Tibial artery (tissue), 4 donors: ENCODE results near the gene ZNF646.

Experiments used
- DNase-seq, 2 donors: peaks; one replicate each; pipeline ENCODE4 v3.0.0-alpha.2; 2019
- H3K27ac ChIP-seq, 2 donors: fragments of 200-600 bp; sonication (generic) in 1 of 2; 1 replicate in 1 of 2; 2 replicates in 1 of 2; pipeline ENCODE4 v1.5.1; 2018 to 2019; ENCODE audit warnings: mild to moderate bottlenecking in 1 of 2
- H3K27me3 ChIP-seq, 2 donors: fragments of 200-600 bp; sonication (generic) in 1 of 2; one replicate each; pipeline versions ENCODE4 v1.5.1 to v1.6.0; 2016 to 2019
- H3K36me3 ChIP-seq, 3 donors: fragments of 200-600 bp; sonication (generic) in 2 of 3; one replicate each; pipeline ENCODE4 v1.5.1; 2016 to 2019; ENCODE audit warnings: mild to moderate bottlenecking in 2 of 3
- H3K4me1 ChIP-seq, 4 donors: fragments of 200-600 bp; sonication (generic) in 2 of 4; 1 replicate in 3 of 4; 2 replicates in 1 of 4; pipeline ENCODE4 v1.5.1; 2016 to 2019
- H3K4me3 ChIP-seq, 2 donors: fragments of 200-600 bp; sonication (generic) in 1 of 2; 1 replicate in 1 of 2; 2 replicates in 1 of 2; pipeline ENCODE4 v1.5.1; 2018 to 2019; ENCODE audit warnings: mild to moderate bottlenecking in 2 of 2
- H3K9me3 ChIP-seq, 3 donors: fragments of 200-600 bp; sonication (generic) in 1 of 3; one replicate each; pipeline ENCODE4 v1.5.1; 2016 to 2019
- intact Hi-C: fragments of 100-400 bp; cut with DNase I; formaldehyde crosslinking; loops from one replicate; pipeline ENCODE4 v1.15.0; 2023; ENCODE audit warnings: low total_unique reads
- TF ChIP-seq, protein P1 (sequence below), 2 experiments: fragments of 200-600 bp in 1 of 2; fragments of 450-650 bp in 1 of 2; IDR thresholded peaks; one replicate each; pipeline ENCODE4 v1.5.1; 2017 to 2019; ENCODE audit warnings: antibody characterized with exemption in 2 of 2, mild to moderate bottlenecking in 1 of 2, moderate library complexity in 1 of 2

Gene ZNF646

DNA sequence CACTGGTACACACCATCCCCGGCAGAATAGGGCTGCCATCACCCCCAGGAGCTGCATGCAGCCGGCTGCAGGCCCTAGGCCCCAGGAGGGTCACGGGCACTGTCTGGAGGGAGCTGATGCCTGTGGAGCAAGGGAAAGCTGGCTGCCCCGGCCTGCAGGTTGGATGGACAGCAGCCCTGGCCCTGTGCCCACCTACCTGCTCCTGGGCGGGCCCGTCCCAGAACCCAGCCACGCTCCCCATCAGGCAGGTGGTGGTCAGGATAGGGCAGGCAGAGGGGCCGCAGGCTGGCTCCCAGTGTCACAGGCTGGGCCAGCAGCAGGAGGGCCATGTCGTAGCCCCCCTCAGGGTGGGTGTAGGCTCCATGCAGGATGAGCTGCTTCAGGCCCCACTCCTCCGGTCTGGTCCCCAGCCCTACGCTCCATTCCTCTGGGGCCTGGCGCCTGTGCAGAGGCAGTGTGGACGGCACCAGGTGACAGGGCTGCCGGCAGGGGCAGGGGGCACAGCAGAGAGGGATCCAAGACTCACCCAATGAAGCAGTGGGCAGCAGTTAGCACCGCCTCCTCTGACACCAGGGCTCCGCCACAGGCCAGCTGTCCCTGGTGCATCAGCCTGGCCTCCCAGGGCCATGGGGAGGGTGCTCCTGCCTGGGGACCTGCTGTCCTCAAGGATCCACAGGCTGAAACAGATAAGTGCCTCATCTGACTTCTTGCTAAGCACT, 10.5 kb downstream of the ZNF646 start:
- intact Hi-C loops = no loop called here
- no peak overlapping the region for H3K4me3 ChIP-seq
- peaks cover 15 to 98% (median 80%) of the 10 kb centered on the region in 3 donors for H3K36me3 ChIP-seq

DNA sequence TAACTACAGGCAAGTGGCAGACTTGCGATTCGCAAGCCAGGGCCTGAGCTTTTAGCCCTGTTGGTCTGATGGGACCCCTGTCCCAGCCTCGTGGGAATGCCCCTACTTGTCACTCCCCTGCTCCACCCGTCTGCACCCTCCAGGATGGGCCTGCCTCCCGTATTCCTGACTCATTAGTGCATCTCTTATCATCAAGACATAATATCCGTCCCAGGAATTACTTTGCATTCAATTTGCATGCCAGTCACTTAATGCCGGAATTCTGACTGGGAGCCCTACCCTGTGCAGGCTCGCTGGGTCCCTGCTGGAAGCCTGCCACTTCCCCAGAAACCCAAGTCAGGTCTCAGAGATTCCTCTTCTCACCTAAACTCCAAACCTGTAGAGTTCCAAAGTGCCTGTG, 11.2 kb downstream of the ZNF646 start:
- no peaks in the 10 kb centered on the region for H3K27me3 ChIP-seq
- H3K9me3 ChIP-seq = no peaks in the 10 kb centered on the region
- DNase-seq = no peak
- H3K4me3 ChIP-seq = no peak overlapping the region
- H3K4me1 ChIP-seq = peaks cover 0 to 12% (median 7%) of the 10 kb centered on the region in 4 donors
- H3K27ac ChIP-seq = no peak overlapping the region
- TF ChIP-seq, protein P1, sequence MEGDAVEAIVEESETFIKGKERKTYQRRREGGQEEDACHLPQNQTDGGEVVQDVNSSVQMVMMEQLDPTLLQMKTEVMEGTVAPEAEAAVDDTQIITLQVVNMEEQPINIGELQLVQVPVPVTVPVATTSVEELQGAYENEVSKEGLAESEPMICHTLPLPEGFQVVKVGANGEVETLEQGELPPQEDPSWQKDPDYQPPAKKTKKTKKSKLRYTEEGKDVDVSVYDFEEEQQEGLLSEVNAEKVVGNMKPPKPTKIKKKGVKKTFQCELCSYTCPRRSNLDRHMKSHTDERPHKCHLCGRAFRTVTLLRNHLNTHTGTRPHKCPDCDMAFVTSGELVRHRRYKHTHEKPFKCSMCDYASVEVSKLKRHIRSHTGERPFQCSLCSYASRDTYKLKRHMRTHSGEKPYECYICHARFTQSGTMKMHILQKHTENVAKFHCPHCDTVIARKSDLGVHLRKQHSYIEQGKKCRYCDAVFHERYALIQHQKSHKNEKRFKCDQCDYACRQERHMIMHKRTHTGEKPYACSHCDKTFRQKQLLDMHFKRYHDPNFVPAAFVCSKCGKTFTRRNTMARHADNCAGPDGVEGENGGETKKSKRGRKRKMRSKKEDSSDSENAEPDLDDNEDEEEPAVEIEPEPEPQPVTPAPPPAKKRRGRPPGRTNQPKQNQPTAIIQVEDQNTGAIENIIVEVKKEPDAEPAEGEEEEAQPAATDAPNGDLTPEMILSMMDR (IDR thresholded peaks at IDR 0.05) = no peak
- intact Hi-C loops = no loop called here
- peaks cover 10 to 97% (median 75%) of the 10 kb centered on the region in 3 donors for H3K36me3 ChIP-seq

More for the DNA sequence above, 10.5 kb downstream of the ZNF646 start:
- TF ChIP-seq, protein P1 (IDR thresholded peaks at IDR 0.05) = no peak
- Histone ChIP-seq H3K27me3 (no peaks in the 10 kb centered on the region), H3K9me3 (no peaks in the 10 kb centered on the region), H3K4me1 (peaks cover 0 to 12% (median 7%) of the 10 kb centered on the region in 4 donors), H3K27ac (no peak overlapping the region)
- DNase-seq = no peak

DNA sequence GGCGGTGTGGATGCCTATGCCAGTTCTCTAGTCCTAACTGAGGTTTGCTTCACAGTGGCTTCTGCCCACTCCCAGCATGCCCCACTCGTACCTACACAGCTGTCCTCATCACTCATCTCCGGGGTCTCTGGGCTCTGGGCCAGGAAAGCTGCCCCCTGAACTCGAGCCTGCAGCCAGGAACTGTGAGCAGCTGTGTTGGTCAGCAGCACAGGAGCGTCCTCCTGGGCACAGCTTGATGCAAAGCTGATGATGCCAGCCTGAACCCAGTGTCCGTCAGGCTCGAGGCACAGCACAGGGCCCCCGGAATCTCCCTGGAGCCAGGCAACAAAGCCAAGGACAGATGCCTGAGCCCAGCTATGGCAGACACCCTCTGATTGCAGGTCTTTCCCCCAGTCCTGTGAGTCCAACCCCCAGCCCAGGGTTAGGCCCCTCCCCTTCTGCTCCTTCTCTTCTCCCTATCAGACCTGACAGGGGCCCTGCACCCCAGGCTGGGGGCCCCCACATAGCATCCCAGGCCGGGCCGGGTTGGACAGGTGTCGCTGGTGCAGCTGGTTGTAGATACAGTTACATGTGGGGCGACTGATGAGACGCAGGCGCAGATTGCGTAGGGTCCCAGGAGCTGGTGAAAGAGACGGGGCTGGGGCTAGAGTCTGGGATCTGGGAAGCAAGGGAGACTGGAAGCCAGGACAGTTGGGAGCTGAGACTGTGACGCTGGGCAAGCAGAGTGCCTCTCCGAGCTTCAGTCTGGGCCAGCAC, 11.8 kb downstream of the ZNF646 start:
- intact Hi-C loops = no loop called here
- Histone ChIP-seq H3K4me1 (peaks cover 0 to 12% (median 7%) of the 10 kb centered on the region in 4 donors), H3K27ac (no peak overlapping the region), H3K36me3 (peaks cover 7 to 97% (median 75%) of the 10 kb centered on the region in 3 donors), H3K27me3 (no peaks in the 10 kb centered on the region), H3K4me3 (no peak overlapping the region), H3K9me3 (no peaks in the 10 kb centered on the region)
- TF ChIP-seq, protein P1 (IDR thresholded peaks at IDR 0.05) = no peak
- no peak for DNase-seq

DNA sequence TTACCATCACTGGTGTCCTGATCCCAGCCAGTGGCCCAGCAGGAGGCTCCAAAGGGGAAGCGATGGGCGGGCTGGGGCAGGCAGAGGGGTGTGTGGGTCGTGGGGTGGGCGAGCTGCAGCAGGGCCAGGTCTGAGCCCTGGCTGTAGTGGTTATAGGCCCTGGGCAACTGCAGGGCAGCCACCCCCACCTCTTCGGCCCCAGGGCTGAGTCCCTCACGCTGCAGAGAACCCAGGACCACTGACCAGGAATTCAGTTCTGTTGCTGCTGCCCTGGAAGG, 12.3 kb downstream of the ZNF646 start:
- H3K4me3 ChIP-seq = no peak overlapping the region
- TF ChIP-seq, protein P1 (IDR thresholded peaks at IDR 0.05) = no peak
- H3K36me3 ChIP-seq = peaks cover 3 to 97% (median 74%) of the 10 kb centered on the region in 3 donors
- no peak overlapping the region for H3K27ac ChIP-seq
- no peak for DNase-seq
- no peaks in the 10 kb centered on the region for H3K27me3 ChIP-seq
- peaks cover 0 to 10% (median 6%) of the 10 kb centered on the region in 4 donors for H3K4me1 ChIP-seq
- no peaks in the 10 kb centered on the region for H3K9me3 ChIP-seq
- intact Hi-C loops = no loop called here

DNA sequence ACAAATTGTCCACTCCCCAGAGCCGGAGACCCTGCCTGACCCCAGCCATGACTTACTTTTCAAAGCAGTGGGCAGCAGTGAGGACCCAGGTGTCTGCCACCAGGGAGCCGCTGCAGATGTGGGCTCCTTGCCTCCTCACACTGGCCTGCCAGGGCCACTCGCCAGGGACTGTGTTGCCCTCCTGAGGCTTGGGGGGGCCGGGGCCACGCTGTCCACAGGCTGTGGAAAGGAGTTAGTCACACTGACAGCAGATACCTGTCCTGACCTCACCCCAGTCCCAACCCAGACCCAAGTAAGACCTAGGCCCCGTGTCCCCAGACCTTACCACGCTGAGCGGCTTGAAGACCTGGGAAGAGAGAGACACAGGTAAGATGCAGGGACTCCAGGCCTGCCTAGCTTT, 13.3 kb downstream of the ZNF646 start:
- peaks cover 0 to under 1% (median under 1%) of the 10 kb centered on the region in 4 donors for H3K4me1 ChIP-seq
- TF ChIP-seq, protein P1 (IDR thresholded peaks at IDR 0.05) = no peak
- no peak overlapping the region for H3K4me3 ChIP-seq
- H3K27me3 ChIP-seq = no peaks in the 10 kb centered on the region
- H3K27ac ChIP-seq = no peak overlapping the region
- intact Hi-C loops = no loop called here
- no peaks in the 10 kb centered on the region for H3K9me3 ChIP-seq
- H3K36me3 ChIP-seq = peaks cover 3 to 88% (median 72%) of the 10 kb centered on the region in 3 donors
- no peak for DNase-seq
